GM19467 (cell line): ENCODE data around the gene CUBN.

ENCODE experiments used
- ATAC-seq: cut with Tn5 transposase; IDR thresholded peaks from one replicate; pipeline ENCODE4 v1.9.1; 2021; ENCODE audit warnings: mild to moderate bottlenecking, moderate library complexity; ENCODE audit not compliant: unreplicated experiment

The CUBN gene

GRCh38 chr10:17047908-17048307, 81.7 kb downstream of the CUBN start:
- no peak for ATAC-seq

DNA sequence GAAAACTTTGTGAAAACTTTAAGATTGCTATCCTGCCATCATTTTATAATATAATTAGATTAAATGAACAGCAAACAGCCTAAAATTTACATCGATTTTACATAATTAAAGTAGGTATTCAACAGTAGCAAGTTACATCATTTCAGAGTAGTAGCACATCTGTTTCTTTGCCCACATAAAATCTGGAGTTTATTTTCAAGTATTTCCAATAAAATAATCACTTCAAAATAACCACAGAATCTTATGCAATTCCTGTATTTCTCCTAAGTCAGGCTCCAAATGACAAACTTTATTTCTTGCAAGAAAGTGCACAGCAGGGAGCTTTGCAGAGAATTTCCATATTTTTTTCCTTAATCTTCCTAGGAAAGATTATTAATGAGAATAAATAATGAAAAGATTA, 82.6 kb downstream of the CUBN start:
- no peak for ATAC-seq

DNA sequence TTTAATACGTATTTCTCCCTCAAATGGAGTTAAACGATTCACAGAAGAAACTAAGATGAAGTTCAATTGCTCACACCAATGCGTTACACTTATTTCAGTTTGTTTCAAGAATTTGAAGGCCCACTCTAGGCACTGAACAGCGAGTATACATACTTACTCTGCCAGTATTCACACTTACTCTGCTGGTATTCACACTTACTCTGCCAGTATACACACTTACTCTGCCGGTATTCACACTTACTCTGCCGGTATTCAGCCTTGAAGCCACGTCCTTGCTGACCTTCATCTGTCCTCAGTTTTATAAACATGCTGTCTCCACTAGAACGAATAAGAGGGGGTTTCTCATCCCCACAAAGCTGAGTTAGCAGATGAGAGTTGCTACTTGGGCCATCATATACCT, 86.0 kb downstream of the CUBN start:
- ATAC-seq: no peak

DNA sequence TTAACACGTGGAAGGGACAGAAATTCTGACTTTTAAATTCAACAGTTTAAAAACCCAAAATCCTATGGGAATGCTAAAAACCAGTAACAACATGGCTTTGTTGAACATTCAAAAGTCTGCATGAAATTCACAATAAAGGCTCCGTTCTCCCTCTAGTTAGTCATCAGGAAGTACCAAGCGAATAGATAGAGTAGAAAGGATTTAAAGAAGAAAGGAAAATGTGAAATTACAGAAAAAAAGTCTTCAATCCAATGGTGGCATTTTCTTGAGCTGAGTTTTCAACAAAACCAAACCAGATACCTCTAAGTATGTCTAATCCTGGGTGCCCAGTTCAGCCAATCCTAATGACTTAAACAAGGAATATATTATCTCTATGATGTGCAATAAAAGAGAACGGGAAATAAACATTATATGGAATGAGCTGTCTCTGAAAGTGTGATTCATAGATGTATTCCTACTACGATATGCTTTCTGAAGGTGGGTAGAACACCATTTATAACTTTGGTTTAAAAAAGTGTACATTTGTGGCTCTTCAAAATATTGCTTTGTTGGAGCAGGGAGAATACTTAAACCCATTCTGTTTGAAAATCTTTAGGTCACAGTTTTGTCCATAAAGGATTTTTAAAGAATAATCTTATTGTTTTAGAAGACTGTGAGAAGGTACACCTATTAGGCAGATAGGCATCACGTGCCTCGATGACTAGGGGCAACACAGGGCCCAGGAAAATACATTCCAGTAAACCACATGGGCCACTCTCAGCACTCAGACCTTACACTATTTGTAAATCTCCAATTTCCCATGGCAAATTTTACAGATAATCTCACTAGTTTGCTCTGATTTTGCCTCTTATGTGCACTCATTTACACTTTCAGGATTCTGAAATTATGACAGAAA, 87.7 kb downstream of the CUBN start:
- no peak for ATAC-seq

DNA sequence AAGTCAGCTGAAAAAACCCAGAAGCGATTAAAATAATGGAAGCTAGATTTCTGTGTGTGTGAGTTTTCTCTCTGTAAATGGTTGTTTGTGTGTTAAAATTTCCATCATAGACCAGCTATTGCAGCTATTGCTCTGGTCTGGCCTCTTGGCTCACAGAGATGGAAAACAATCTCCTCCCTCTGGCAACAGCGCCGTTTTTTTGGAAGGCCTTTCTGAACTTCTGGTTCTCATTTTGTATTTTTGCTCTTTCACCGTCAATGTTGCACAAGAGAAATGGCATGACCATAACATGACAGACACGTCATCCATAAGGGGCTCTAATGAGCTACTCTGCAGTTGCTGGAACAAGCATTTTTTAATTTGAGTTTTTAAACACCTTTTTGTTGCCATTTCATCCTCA, 91.0 kb downstream of the CUBN start:
- no peak for ATAC-seq

DNA sequence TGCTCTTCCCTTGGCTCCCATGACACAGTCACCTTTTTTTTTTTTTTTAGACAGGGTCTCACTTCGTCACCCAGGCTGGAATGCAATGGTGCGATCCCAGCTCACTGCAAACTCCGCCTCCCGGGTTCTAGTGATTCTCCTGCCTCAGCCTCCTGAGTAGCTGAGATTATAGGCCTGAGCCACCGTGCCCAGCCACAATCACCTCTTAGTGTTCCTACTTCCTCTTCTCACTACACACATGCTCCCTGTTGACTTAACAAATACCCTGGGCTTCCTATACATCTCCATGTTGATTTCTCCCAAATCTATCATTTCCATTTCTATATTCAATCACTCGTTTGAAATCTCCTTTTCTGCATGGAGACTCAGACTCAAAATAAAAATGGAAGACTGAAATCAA, 91.7 kb downstream of the CUBN start:
- no peak for ATAC-seq

GRCh38 chr10:17035446-17035845, 94.2 kb downstream of the CUBN start:
- ATAC-seq: no peak

DNA sequence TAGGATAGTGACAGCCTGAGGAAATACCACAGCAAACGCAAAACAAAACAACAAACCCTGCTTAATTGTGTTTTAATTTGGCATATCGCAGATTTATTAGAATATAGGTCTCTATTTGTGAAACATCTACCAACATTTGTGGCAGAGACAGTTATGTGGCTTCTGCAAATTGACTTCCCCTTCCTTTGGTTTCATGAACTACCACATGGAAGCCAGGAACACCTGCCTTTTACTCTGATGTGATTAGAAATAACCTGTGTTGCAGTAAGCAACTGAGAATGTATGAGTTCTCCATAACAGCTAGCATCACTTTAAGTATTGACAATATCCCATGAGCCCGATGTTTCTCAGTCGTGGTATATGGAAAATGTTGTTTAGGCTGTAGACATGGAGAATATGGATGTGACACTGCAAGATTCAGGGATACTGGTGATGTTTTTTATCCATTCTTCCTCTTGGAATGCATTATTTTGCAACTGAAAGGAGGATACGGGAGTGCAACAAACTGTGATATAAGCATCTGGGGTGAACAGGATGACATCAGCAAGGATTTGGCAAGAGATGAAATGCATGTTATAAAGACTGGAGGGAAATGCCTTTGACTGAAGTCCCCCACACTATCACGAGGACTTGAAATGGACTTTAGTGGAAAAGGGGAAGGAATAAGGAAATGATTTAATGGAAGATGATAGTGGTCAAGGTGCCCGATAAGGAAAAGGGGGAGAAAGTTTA, 95.9 kb downstream of the CUBN start:
- ATAC-seq: no peak

DNA sequence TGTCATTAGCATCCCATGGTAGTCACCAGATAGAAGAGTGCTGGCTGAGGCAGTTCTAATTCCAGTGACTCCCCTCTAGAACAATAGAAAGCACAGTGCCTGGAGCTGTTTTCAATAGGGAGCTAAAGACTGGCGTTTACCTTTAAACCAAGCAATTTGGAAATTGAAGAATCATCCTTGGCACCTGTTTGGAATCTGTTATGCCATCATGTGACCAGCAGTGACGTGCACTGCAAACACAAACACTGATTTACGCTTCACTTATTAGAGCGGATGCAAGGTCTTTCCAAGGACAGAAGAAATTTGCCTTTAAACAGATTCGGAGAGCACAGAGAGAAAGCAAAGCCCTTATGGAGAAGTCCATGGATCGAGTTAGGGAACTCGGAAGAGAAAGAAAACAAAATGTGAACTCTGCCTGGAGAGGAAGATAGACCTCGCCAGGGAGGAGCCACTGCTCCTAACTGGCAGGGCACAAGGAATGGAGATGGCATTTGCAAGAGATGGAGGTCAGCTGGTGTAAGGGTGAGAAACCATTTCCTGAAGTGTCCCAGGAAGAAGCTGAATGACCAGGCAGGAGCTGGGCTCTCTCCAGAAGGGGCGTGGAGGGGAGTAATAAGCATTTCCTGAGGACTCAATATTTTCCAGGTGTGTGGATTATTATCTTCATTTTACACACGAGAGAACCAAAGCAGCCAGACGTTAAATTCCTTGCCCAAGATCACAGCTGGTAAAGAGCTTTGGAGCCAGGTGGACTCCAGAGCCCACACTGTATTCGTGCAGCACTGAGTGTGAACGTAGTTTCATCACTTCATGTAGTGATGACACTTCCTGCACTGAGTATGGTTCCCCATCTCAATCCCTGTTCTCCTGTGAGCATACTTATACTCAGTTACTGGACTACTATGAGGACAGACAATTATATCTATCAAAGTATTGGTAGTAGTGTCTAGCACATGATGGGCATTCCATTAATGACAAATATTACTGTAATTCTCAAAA, 97.7 kb downstream of the CUBN start:
- no peak for ATAC-seq

DNA sequence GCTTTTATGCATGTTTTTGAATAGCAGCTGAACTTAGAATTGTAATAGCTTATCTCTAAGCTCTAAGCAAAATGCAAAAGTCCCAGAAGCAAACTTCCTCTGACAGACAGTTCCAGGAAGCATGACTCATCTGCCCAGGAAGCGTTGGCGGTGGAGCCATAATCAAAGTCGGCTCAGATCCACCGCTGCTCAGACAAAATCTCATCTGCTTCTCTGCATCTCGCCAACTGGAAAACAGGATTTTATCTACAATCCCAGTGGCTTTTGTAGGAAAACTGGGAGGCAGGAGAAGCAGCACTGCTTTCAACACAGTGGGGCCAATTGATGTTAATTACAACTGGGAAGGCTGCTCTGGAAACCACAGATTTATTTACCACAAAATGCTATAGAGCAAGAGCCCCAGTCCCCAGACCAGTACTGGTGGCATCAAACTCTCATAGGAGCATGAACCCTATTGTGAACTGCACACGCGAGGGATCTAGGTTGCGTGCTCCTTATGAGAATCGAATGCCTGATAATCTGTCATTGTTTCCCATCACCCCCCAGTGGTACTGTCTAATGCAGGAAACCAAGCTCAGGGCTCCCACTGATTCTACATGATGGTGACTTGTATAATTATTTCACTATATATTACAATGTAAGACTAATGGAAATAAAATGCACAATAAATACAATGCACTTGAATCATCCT, 99.9 kb downstream of the CUBN start:
- ATAC-seq: no peak

- no peak for ATAC-seq
These were observed 100.4 kb downstream of the CUBN start for GRCh38 chr10:17029239-17029580.

GRCh38 chr10:17028798-17029197, 100.8 kb downstream of the CUBN start:
- ATAC-seq: no peak

DNA sequence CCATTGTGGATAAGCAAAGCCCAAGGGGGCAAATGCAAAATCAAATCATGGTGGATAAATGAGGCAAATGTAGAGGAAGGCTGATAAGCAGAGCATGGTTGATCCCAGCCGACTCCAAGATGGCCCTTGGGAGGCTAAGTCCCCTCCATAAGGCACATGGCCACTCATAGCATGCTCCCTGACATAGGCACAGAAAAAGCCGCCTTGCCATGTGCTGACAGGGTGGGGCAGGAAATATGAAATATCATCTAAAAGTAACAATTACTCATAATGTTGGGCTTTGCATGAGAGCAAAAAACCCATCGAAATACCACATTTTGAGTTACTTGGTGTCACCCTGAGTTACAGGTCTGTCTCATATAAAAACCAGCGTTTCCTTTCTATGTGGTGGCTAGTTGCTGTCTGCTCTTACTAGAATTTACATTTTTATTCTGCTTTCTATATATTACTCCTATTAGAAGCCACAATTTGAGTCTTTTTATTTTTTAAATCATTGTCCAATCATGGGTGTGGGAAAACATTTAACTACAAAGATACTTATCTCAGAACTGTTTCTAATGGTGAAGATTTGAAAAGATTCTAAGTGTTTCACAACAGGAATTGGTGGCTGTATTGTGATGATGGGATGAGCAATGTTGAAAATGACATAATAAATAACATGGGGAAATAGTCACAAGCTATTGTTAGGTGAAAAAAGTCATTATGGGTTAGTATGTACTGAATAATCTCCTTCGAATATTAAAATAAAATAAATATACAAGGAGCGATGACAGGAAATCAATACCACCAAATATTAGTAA, 102.7 kb downstream of the CUBN start:
- peak; percentile 33 for ATAC-seq

DNA sequence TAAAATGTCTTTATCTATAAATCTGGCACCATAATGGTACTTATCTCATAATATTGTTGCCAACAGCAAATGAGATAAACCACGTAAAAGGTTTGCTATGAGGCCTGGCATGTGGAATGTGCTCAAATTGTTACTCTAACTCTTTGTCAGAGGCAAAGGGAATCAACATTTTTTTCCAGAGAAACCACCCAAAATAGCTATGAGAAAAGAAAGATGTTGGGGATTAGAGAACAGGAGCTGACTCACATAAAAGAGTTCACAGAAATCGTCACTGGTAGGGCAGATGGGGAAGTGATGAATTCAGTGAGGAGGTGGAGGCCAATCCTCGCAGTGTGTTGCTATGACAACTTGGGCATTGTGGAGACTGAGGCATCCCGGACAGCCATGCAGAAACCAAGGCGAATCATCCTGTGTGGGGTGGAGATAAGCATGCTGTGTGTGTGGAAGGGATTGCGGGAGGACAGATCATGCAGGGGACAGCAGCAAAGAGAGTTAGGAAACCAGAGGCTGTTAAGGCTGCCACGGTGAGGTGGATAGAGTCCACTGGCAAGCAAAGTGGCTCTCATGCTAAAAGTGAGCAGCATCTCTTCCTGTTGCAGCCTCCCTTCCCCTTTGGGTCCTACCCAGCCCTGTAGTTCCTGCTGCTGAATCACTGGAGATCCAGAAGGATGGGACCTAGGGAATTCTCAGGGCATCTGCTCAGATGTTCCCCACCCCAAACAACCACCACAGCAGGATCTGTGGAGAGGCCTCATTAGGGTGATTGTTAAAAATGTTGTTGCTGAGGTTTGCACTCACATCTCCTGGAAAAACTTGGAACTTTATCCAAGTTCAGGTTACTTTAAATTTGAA, 103.9 kb downstream of the CUBN start:
- ATAC-seq: no peak

DNA sequence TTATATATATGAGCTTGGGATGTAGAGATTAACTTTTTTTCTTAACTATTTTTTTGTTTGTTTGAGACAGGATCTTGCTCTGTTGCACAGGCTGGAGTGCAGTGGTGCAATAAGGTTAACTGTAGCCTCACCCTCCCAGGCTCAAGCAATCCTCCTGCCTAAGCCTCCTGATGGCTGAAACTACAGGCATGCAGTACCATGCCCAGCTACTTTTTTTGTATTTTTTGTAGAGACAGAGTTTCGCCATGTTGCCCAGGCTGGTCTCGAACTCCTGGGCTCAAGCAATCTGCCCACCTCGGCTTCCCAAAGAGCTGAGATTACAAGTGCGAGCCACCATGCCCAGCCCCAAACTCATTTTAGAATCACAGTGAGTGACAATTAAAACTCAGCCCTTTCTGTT, 105.2 kb downstream of the CUBN start:
- ATAC-seq: no peak

DNA sequence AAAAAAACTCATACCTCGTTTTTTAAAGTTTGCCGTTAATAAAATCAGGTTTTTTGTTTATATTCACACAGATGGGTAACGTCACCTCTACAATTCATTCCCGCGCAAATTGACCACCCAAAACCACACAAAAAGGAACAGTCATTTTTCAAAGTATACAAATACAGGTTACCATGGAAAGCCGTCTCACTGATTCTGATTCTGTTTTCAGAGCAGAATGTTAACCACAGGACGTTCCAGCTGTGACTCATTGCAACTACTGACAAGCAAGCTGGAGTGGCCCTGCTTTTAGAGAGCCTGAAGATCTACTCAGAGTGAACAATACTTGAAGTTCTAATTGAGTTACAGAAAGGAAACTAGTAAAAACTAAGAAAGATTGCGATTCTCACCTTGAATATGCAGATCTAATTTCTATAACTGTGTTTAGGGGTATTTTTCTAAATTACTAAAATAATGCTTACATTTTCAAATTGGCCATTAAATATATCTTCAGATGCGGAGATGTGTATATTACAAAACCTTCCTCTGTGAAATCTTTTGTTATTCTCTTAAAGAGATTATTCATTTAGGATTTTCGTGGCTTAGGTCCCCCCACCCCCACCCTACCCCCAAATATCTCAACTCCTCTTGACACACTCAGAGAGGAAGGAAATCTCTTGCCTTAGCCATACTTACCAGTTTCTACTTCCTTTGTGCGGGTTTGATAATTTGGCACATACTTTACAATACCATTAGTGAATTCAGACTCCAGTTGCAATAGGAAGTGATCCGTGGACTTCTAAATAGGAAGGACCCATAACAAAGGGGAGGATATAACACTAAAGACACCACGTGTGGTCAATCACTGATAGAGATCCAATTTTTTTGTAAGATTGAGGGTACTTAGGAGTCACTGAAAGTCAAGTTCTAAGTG, 106.0 kb downstream of the CUBN start:
- peak; percentile 92 for ATAC-seq

DNA sequence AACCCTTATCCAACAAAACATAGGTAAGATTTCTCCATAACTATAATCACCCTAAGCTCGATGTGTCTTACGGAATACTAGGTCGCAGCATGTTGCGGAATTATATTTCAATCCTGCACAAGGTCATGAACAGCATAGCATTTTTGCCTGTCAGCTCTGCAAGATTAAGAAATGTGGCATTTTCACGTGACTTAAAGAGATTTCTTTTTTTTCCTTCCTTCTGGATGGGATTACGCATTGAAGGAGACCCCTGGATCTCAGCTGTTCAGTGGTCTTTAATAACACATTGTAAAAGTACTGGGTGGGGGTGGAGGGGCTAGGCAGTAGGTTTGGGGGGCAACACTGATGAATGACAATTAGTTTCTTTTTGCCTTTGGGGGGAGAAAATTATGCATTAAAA, 106.7 kb downstream of the CUBN start:
- ATAC-seq: no peak

DNA sequence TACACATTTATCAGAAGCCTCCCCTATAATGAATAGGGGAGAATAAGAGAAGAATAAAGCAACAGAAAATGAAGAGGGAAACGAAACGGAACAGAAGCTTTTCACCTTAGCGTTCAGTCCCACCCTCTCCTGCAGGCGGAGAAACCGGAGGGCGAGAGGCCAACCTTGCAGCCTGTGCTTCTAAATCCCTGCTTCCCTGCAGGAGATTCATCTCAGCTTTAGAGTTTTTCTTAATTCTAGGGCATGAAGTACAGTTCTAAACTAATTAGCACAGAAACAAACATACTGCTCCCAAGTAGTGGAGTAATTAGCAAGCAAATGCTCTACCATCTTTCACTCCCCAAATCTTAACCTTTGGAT, 107.2 kb downstream of the CUBN start:
- no peak for ATAC-seq
